IPS-20b (cell line): ENCODE data around the gene FAM180B.

Experiments used
- H3K27ac ChIP-seq: one replicate; pipeline ENCODE4 v1.5.1; 2013; ENCODE audit warnings: low read length
- H3K27me3 ChIP-seq: 2 replicates; pipeline ENCODE4 v1.6.1; 2013; ENCODE audit warnings: mild to moderate bottlenecking, low read length, inconsistent platforms; ENCODE audit not compliant: insufficient read depth
- H3K36me3 ChIP-seq: 2 replicates; pipeline ENCODE4 v1.6.1; 2013; ENCODE audit warnings: low read depth, mild to moderate bottlenecking, inconsistent platforms, low read length, moderate library complexity; ENCODE audit not compliant: insufficient read depth
- H3K4me1 ChIP-seq: 2 replicates; pipeline ENCODE4 v1.6.1; 2013; ENCODE audit warnings: mild to moderate bottlenecking, control low read depth, inconsistent platforms, low read length, moderate library complexity; ENCODE audit not compliant: insufficient read depth
- H3K4me3 ChIP-seq: 2 replicates; pipeline ENCODE4 v1.5.1; 2013; ENCODE audit warnings: mild to moderate bottlenecking, low read length, inconsistent platforms
- H3K9ac ChIP-seq: 2 replicates; pipeline ENCODE4 v1.6.1; 2013; ENCODE audit warnings: low read depth, mild to moderate bottlenecking, inconsistent platforms, low read length, moderate library complexity
- H3K9me3 ChIP-seq: 2 replicates; pipeline ENCODE4 v1.6.1; 2013; ENCODE audit warnings: mild to moderate bottlenecking, low read depth, low read length, inconsistent platforms; ENCODE audit not compliant: insufficient read depth

The FAM180B gene

GRCh38 chr11:47603295-47603694, 16.8 kb downstream of the FAM180B start:
- no peaks in the 10 kb centered on the region; the same call in 1 of the 2 replicates for H3K4me1 ChIP-seq
- no peaks in the 10 kb centered on the region for H3K36me3 ChIP-seq
- no peak overlapping the region for H3K27ac ChIP-seq
- H3K4me3 ChIP-seq = no peak overlapping the region
- H3K9ac ChIP-seq = no peak overlapping the region
- no peaks in the 10 kb centered on the region for H3K9me3 ChIP-seq
- H3K27me3 ChIP-seq = no peaks in the 10 kb centered on the region

- Histone ChIP-seq H3K36me3 (no peaks in the 10 kb centered on the region), H3K9ac (no peak overlapping the region), H3K4me1 (no peaks in the 10 kb centered on the region), H3K27ac (no peak overlapping the region), H3K27me3 (no peaks in the 10 kb centered on the region), H3K4me3 (no peak overlapping the region), H3K9me3 (no peaks in the 10 kb centered on the region)
Measured at GRCh38 chr11:47605921-47606320, 19.4 kb downstream of the FAM180B start.

DNA sequence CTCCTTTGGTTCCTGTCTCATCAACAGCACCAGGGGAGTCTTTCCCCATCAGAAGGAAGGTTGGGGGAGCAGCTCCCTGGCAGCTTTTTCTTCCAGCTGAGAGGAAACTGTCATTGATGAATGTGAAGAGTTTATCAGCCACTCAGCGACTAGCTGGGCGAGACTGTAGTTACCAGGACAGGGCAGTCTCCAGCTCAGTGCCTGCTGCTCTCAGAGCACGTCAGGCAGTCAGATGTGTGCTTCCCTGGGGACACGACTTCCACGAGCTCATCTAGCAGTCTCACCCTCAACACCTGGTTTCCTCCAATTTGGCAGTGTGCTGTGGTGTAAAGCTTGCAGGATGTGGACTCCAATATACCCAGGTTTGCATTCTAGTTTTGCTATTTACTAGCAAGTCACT, 20.3 kb downstream of the FAM180B start:
- Histone ChIP-seq H3K9ac (no peak overlapping the region), H3K36me3 (no peaks in the 10 kb centered on the region), H3K27me3 (no peaks in the 10 kb centered on the region), H3K9me3 (no peaks in the 10 kb centered on the region), H3K4me1 (no peaks in the 10 kb centered on the region), H3K27ac (no peak overlapping the region), H3K4me3 (no peak overlapping the region)

DNA sequence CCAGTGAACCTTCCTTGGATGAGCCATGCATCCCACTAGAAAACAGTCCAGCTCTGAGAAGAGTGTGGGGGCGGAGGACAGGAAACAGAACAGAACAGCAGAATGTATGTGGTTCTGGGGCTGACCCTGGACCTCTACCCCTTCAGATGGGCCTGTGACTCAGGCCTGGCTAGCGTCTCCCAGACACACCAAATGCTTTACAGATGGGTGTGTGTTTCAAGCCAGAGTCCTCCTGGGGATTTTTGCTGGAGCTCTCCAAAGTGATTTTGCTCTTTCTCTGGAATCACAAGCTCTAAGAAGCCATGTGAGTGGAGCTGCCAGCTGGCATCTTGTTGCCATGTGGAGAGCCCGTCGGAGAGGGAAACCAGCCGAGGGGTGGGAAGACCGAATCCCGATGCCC, 20.9 kb downstream of the FAM180B start:
- Histone ChIP-seq H3K9me3 (no peaks in the 10 kb centered on the region), H3K4me1 (no peaks in the 10 kb centered on the region), H3K36me3 (no peaks in the 10 kb centered on the region), H3K27ac (no peak overlapping the region), H3K4me3 (no peak overlapping the region), H3K27me3 (no peaks in the 10 kb centered on the region), H3K9ac (no peak overlapping the region)

DNA sequence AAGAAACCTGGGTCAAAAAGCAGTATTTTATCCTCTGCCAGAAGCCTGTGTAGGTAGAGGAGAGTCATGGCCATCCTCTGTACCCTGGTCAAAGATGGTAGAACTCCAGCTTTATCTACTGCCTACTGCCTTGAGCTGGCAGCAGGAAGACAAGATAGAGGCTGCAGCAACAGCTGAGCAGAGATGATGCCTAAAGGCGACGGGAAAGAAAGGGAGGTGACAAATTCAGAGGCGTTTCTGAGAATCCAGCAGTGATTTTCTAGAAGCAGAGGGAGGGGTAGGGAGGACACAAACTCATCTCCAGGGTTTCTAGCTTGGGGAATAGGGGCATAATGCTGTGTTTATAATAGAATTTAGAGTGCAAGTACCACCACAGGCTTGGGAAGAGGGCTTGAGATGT, 23.2 kb downstream of the FAM180B start:
- no peaks in the 10 kb centered on the region for H3K36me3 ChIP-seq
- H3K4me1 ChIP-seq = no peaks in the 10 kb centered on the region
- H3K27ac ChIP-seq = no peak overlapping the region
- no peaks in the 10 kb centered on the region for H3K9me3 ChIP-seq
- no peak overlapping the region for H3K9ac ChIP-seq
- H3K4me3 ChIP-seq = no peak overlapping the region
- H3K27me3 ChIP-seq = no peaks in the 10 kb centered on the region

GRCh38 chr11:47611348-47611794, 24.9 kb downstream of the FAM180B start:
- Histone ChIP-seq H3K27ac (no peak overlapping the region), H3K27me3 (no peaks in the 10 kb centered on the region), H3K36me3 (no peaks in the 10 kb centered on the region; the same call in 1 of the 2 replicates), H3K9ac (no peak overlapping the region), H3K4me1 (no peaks in the 10 kb centered on the region), H3K9me3 (no peaks in the 10 kb centered on the region), H3K4me3 (no peak overlapping the region)

DNA sequence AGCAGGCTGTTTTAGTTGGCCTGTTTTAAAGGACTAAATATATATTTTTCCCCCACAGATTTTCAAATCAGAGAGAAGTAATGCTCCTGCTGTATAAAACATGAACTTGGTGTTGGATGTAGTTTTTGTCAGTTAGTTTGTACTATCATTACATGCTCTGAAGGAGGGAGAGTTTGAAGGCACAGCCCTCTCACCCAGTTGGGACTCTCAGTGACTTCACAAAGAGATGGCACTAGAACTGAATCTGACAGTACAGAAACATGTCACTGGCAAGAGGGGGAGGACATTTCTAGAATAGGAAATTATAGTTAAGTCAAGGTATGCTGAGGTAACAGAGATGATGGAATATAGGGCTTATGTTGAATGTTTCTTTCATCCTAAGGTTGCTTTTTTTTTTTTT, 28.8 kb downstream of the FAM180B start:
- Histone ChIP-seq H3K27ac (no peak overlapping the region), H3K9ac (no peak overlapping the region), H3K36me3 (peaks cover 32% of the 10 kb centered on the region), H3K4me1 (no peaks in the 10 kb centered on the region), H3K9me3 (no peaks in the 10 kb centered on the region), H3K4me3 (no peak overlapping the region), H3K27me3 (no peaks in the 10 kb centered on the region)

DNA sequence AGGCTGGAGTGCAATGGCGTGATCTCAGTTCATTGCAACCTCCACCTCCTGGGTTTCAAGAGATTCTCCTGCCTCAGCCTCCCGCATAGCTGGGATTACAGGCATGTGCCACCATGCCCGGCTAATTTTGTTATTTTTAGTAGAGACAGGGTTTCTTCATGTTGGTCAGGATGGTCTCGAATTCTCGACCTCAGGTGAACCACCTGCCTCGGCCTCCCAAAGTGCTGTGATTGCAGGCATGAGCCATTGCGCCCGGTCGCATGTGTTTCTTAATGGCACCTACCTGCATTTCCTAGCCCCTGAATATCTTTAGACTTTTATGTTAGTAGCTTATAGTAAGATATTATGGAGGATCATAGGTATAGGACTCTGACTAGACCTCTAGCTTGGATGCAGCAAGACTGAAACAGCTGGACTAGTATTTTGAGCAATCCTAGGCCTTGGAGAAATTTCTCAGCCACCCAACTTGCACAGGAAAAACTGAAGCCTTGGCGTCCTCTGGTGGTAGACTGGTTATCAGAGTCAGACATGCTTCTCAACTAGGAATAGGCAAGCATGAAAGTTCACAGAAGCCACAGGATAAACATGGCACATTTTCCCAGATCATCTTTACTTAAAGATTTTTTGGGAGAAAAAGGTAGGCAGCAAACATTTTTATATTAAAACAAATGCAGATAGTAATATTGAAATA, 30.4 kb downstream of the FAM180B start:
- H3K27ac ChIP-seq = no peak overlapping the region
- H3K9me3 ChIP-seq = no peaks in the 10 kb centered on the region
- H3K4me3 ChIP-seq = no peak overlapping the region
- no peaks in the 10 kb centered on the region for H3K4me1 ChIP-seq
- H3K36me3 ChIP-seq = peaks cover 46% of the 10 kb centered on the region
- H3K9ac ChIP-seq = no peak overlapping the region
- no peaks in the 10 kb centered on the region for H3K27me3 ChIP-seq

DNA sequence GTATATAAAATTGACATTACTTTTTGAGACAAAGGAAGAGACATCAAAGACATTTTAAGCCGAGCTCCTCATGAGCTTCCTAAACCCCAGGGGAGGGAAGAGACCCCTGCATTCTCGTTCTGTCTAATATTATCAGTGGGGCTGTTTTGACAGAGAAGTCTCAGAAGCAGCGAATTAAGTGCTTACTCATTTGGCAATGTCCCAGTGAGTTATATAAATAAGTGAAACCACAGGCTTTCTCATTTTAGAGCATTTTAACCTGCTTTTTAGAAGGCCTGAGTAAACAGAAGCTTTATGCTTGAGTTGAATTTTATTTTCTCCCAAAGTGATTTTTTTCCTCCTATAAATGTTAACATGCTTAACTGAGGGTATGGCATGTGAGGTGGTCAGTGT, 30.9 kb downstream of the FAM180B start:
- Histone ChIP-seq H3K4me1 (no peaks in the 10 kb centered on the region), H3K9me3 (no peaks in the 10 kb centered on the region), H3K36me3 (peaks cover 51% of the 10 kb centered on the region), H3K27me3 (no peaks in the 10 kb centered on the region), H3K4me3 (no peak overlapping the region), H3K27ac (no peak overlapping the region), H3K9ac (no peak overlapping the region)

DNA sequence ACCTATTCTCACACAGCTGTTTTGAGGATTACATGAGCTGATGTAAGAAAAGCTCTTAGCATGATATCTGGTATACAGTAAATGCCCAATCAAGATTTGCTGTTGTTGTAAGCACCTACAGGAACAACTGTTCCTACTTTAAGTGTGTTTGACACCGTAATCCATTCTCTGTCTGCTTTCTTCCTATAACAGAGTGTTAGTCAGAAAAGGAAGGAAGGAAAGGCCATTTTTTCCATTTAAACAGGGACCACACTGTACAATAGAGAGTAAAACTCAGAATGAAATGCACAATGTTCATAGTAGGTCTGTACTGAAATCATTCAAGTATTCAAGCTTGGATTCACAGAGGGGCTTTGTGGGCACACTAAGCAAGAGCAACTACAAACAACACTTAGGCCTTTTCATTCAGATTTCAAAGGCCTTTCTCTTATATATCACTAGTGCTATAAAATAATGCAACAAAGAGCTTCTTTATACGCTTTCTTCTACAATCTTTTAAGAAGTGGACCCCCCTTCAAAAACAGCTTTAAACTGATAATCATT, 34.4 kb downstream of the FAM180B start:
- Histone ChIP-seq H3K9me3 (no peaks in the 10 kb centered on the region), H3K36me3 (peaks cover 82% of the 10 kb centered on the region), H3K4me3 (no peak overlapping the region), H3K4me1 (no peaks in the 10 kb centered on the region), H3K27me3 (no peaks in the 10 kb centered on the region), H3K27ac (no peak overlapping the region), H3K9ac (no peak overlapping the region)

DNA sequence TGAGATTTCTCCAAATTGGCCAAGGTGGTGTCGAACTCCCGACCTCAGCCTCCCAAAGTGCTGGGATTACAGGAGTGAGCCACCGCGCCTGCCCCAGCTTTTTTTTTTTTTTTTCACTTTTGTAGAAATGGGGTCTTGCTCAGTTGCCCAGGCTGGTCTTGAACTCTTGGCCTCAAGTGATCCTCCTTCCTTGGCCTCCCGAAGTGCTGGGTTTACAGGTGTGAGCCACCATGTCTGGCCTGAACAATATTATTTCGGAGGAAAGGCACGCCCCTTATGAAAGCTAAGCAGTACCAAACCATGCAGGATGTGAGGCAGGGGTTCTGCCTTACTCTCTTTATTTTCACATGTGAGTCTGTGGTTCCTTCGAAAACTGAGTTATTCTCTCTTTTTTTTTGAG, 39.8 kb downstream of the FAM180B start:
- Histone ChIP-seq H3K9me3 (no peaks in the 10 kb centered on the region), H3K36me3 (peaks cover 90% of the 10 kb centered on the region), H3K4me1 (no peaks in the 10 kb centered on the region), H3K9ac (no peak overlapping the region), H3K4me3 (no peak overlapping the region), H3K27ac (no peak overlapping the region), H3K27me3 (no peaks in the 10 kb centered on the region)

DNA sequence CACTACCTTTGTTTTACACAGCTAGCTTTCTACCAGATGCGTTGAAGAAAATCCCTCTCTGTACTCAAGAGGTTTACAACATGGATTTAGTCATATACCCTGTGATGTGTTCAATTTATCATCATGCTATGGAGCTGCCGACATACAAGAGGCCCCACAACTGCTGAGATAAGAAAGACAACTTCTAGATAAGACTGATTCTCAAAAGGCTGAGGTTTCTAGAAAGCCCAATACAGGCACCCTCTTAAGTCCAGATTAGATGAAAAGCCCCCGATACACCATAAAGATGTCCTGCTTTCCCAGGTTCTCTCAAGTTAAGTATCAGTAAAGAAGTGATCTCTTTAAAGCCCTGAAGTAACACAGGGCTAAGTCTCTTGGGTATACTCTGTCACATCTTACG, 41.5 kb downstream of the FAM180B start:
- no peaks in the 10 kb centered on the region for H3K4me1 ChIP-seq
- H3K9me3 ChIP-seq = no peaks in the 10 kb centered on the region
- H3K36me3 ChIP-seq = peaks cover 90% of the 10 kb centered on the region
- H3K9ac ChIP-seq = no peak overlapping the region
- no peak overlapping the region for H3K4me3 ChIP-seq
- no peak overlapping the region for H3K27ac ChIP-seq
- H3K27me3 ChIP-seq = no peaks in the 10 kb centered on the region
